ENCODE data around the gene GTSE1.

- TF ChIP-seq TAF1 (IDR thresholded peaks at IDR 0.05; ENCODE audit: borderline replicate concordance, insufficient read depth, low read length), result no peak
- no peak for TF ChIP-seq POLR2AphosphoS5 (IDR thresholded peaks at IDR 0.05; ENCODE audit: low read depth, low read length)
Observed at GRCh38 chr22:46287873-46288751, 8.6 kb upstream of the GTSE1 start.
